ENCODE measurements around the gene FGD6. TPM values are rescaled to one million over a fixed set of nuclear protein-coding genes. Genes with fewer than 3 reads are reported as not detected.

The FGD6 gene
- polyA plus RNA-seq, 1 donor (not counting 4 experiments of a cell fraction or from before 2014, with no cell fraction given): 54.2 TPM

DNA sequence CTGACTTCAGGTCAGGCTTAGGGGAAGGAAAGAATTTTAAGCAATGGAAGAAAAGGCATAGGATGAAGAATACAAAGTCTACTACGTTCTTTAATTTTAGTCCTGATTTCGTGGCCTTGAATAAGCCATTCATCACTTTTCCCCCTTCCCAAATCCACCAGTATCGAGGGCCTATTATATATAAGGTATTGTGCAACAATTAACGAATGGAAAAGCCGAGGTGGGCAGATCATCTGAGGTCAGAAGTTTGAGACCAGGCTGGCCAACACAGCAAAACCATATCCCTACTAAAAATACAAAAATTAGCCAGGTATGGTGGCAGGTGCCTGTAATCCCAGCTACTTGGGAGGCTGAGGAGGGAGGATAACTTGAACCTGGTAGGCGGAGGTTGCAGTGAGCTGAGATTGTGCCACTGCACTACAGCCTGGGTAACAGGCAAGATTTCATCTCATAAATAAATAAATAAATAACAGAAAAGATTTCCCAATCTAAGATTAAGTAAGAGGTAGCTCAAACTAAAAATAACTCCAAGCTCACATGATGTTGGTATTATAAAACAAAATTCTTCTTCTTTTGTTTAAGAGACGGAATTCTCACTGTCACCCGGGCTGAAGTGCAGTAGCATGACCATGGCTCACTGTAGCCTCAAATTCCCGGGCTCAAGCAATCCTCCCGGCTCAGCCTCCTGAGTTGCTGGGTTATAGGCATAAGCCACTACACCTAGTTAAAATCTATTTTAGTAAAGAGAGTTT lies 85.5 kb downstream of the FGD6 start:
- DNase-seq (ENCODE audit: low read depth, low spot score): no peak
- no peaks in the 10 kb centered on the region for H3K9me1 ChIP-seq (ENCODE audit: control insufficient read depth, extremely low read depth, insufficient read depth, low read length)
- no peak overlapping the region for H3K27ac ChIP-seq (ENCODE audit: control insufficient read depth, insufficient read depth, low read length)
- no peaks in the 10 kb centered on the region for H3K9me3 ChIP-seq (ENCODE audit: control insufficient read depth, low read depth, low read length)
- no peaks in the 10 kb centered on the region for H3K27me3 ChIP-seq (ENCODE audit: control insufficient read depth, extremely low read depth, insufficient read depth, low read length)
- TF ChIP-seq, protein P1, sequence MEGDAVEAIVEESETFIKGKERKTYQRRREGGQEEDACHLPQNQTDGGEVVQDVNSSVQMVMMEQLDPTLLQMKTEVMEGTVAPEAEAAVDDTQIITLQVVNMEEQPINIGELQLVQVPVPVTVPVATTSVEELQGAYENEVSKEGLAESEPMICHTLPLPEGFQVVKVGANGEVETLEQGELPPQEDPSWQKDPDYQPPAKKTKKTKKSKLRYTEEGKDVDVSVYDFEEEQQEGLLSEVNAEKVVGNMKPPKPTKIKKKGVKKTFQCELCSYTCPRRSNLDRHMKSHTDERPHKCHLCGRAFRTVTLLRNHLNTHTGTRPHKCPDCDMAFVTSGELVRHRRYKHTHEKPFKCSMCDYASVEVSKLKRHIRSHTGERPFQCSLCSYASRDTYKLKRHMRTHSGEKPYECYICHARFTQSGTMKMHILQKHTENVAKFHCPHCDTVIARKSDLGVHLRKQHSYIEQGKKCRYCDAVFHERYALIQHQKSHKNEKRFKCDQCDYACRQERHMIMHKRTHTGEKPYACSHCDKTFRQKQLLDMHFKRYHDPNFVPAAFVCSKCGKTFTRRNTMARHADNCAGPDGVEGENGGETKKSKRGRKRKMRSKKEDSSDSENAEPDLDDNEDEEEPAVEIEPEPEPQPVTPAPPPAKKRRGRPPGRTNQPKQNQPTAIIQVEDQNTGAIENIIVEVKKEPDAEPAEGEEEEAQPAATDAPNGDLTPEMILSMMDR (optimal IDR thresholded peaks at IDR 0.05 in 1 of 3, IDR thresholded peaks at IDR 0.05 in 1 of 3, conservative IDR thresholded peaks at IDR 0.05 in 1 of 3; ENCODE audit: extremely low read depth in 1 of 3, insufficient read depth in 2 of 3, low read length in 3 of 3): no peak
- no peak for TF ChIP-seq EZH2 (IDR thresholded peaks at IDR 0.05; ENCODE audit: low read length)
- no peak overlapping the region for H3K4me3 ChIP-seq (ENCODE audit: control insufficient read depth in 2 of 3, extremely low read depth in 1 of 3, insufficient read depth in 2 of 3, low read depth in 1 of 3, low read length in 3 of 3)
- H3K4me1 ChIP-seq (ENCODE audit: control insufficient read depth, extremely low read depth, insufficient read depth, low read length): no peaks in the 10 kb centered on the region
- no peak overlapping the region for H3K4me2 ChIP-seq (ENCODE audit: control insufficient read depth, extremely low read depth, insufficient read depth, low read depth, low read length)
- dilution Hi-C loops (cut with MboI; ENCODE audit: extremely low pct_ligation_motif_present, low sequenced_read_pairs): no loop called here
- no peak for FAIRE-seq
- H2AFZ ChIP-seq (ENCODE audit: control insufficient read depth, low read length): no peak overlapping the region
- no peaks in the 10 kb centered on the region for H3K79me2 ChIP-seq (ENCODE audit: control insufficient read depth, insufficient read depth, low read length)
- no peaks in the 10 kb centered on the region for H4K20me1 ChIP-seq (ENCODE audit: control insufficient read depth, extremely low read depth, insufficient read depth, low read length)
- H3K9ac ChIP-seq (ENCODE audit: control insufficient read depth, extremely low read depth, insufficient read depth, low read length): no peak overlapping the region
- H3K36me3 ChIP-seq (ENCODE audit: control insufficient read depth in 2 of 2, extremely low read depth in 1 of 2, insufficient read depth in 2 of 2, low read length in 2 of 2): peaks cover 20 to 28% of the 10 kb centered on the region in 2 experiments

DNA sequence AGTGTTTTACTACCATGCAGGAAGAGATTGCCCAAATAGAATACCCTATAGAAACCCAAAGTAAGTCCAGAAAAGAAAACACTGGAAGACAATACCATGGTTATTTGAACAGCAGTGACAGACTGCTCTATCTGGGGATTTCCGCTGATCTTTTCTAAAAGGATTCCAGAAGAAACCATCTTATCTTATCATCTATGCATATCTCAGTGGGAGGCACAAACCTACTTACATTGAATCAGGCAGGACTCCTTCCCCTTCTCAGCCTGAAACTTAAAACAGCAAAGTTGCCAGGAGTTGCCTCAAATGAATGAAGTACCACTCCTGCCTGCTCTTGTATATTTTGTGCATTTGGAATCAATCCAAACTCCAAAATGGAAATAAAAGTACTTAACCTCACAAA lies 87.2 kb downstream of the FGD6 start:
- FAIRE-seq: no peak

More for the DNA sequence above, 87.2 kb downstream of the FGD6 start:
- Histone ChIP-seq H3K27me3 (ENCODE audit: control insufficient read depth, extremely low read depth, insufficient read depth, low read length) (no peaks in the 10 kb centered on the region), H3K4me1 (ENCODE audit: control insufficient read depth, extremely low read depth, insufficient read depth, low read length) (no peaks in the 10 kb centered on the region), H3K4me3 (ENCODE audit: control insufficient read depth in 2 of 3, extremely low read depth in 1 of 3, insufficient read depth in 2 of 3, low read depth in 1 of 3, low read length in 3 of 3) (no peak overlapping the region), H3K9me3 (ENCODE audit: control insufficient read depth, low read depth, low read length) (no peaks in the 10 kb centered on the region), H3K27ac (ENCODE audit: control insufficient read depth, insufficient read depth, low read length) (no peak overlapping the region), H3K79me2 (ENCODE audit: control insufficient read depth, insufficient read depth, low read length) (no peaks in the 10 kb centered on the region), H3K9ac (ENCODE audit: control insufficient read depth, extremely low read depth, insufficient read depth, low read length) (no peak overlapping the region), H3K9me1 (ENCODE audit: control insufficient read depth, extremely low read depth, insufficient read depth, low read length) (no peaks in the 10 kb centered on the region), H2AFZ (ENCODE audit: control insufficient read depth, low read length) (no peak overlapping the region), H3K36me3 (ENCODE audit: control insufficient read depth in 2 of 2, extremely low read depth in 1 of 2, insufficient read depth in 2 of 2, low read length in 2 of 2) (peaks cover 24 to 26% of the 10 kb centered on the region in 2 experiments), H4K20me1 (ENCODE audit: control insufficient read depth, extremely low read depth, insufficient read depth, low read length) (no peaks in the 10 kb centered on the region), H3K4me2 (ENCODE audit: control insufficient read depth, extremely low read depth, insufficient read depth, low read depth, low read length) (no peak overlapping the region)
- dilution Hi-C loops (cut with MboI; ENCODE audit: extremely low pct_ligation_motif_present, low sequenced_read_pairs): no loop called here
- TF ChIP-seq, protein P1 (optimal IDR thresholded peaks at IDR 0.05 in 1 of 3, IDR thresholded peaks at IDR 0.05 in 1 of 3, conservative IDR thresholded peaks at IDR 0.05 in 1 of 3; ENCODE audit: extremely low read depth in 1 of 3, insufficient read depth in 2 of 3, low read length in 3 of 3): no peak
- no peak for TF ChIP-seq EZH2 (IDR thresholded peaks at IDR 0.05; ENCODE audit: low read length)
- no peak for DNase-seq (ENCODE audit: low read depth, low spot score)

All from keratinocyte (primary cell).